ENCODE data around the gene CBFA2T2. TPM values are rescaled to one million over a fixed set of nuclear protein-coding genes. Genes with fewer than 3 reads are reported as not detected.

Gene CBFA2T2
- total RNA-seq, 2 experiments from 2014 or later = 27.7 to 28.4 TPM

- ATAC-seq (ENCODE audit: low read depth) (no peak), DNase-seq (no peak)
- peaks cover 2% of the 10 kb centered on the region for H3K36me3 Mint-ChIP-seq
- H3K27me3 Mint-ChIP-seq = no peaks in the 10 kb centered on the region
- H3K4me3 Mint-ChIP-seq = no peak overlapping the region
- H3K27ac Mint-ChIP-seq = no peak overlapping the region
- H3K4me1 Mint-ChIP-seq = peaks cover 1% of the 10 kb centered on the region
- no peaks in the 10 kb centered on the region for H3K9me3 Mint-ChIP-seq
- POLR2A ChIA-PET = no interaction called here
Measured at GRCh38 chr20:33655164-33655563, 165.3 kb downstream of the CBFA2T2 start.

- Mint-ChIP-seq H3K9me3 (no peaks in the 10 kb centered on the region), H3K4me1 (peaks cover 1% of the 10 kb centered on the region), H3K27me3 (no peaks in the 10 kb centered on the region), H3K27ac (no peak overlapping the region), H3K4me3 (no peak overlapping the region), H3K36me3 (peaks cover 2% of the 10 kb centered on the region)
- POLR2A ChIA-PET = interaction anchor here (1.4 kb wide), 1 partner anchor 10 kb away, joined by 3 read pairs; the partner anchor contains the start of gene ACTL10
- ATAC-seq (ENCODE audit: low read depth) (no peak), DNase-seq (peak; percentile 24)
Measured at GRCh38 chr20:33656010-33656782, 166.3 kb downstream of the CBFA2T2 start.

GRCh38 chr20:33656783-33657703 lies 167.1 kb downstream of the CBFA2T2 start:
- peak; percentile 27 for DNase-seq
- H3K27me3 Mint-ChIP-seq = no peaks in the 10 kb centered on the region

GRCh38 chr20:33657704-33658095 lies 167.8 kb downstream of the CBFA2T2 start:
- no peak overlapping the region for H3K27ac Mint-ChIP-seq
- peaks cover 5% of the 10 kb centered on the region for H3K4me1 Mint-ChIP-seq
- no peaks in the 10 kb centered on the region for H3K27me3 Mint-ChIP-seq
- POLR2A ChIA-PET = no interaction called here
- ATAC-seq (ENCODE audit: low read depth) = no peak
- H3K36me3 Mint-ChIP-seq = peaks cover 2% of the 10 kb centered on the region
- H3K4me3 Mint-ChIP-seq = no peak overlapping the region
- no peaks in the 10 kb centered on the region for H3K9me3 Mint-ChIP-seq
- no peak for DNase-seq

More at GRCh38 chr20:33656783-33657703, 167.1 kb downstream of the CBFA2T2 start:
- peaks cover 1% of the 10 kb centered on the region for H3K4me1 Mint-ChIP-seq
- H3K27ac Mint-ChIP-seq = no peak overlapping the region
- no peak overlapping the region for H3K4me3 Mint-ChIP-seq
- ATAC-seq (ENCODE audit: low read depth) = no peak
- no peaks in the 10 kb centered on the region for H3K9me3 Mint-ChIP-seq
- POLR2A ChIA-PET = interaction anchor here (1.4 kb wide), 1 partner anchor 9 kb away, joined by 3 read pairs; the partner anchor contains the start of gene ACTL10
- H3K36me3 Mint-ChIP-seq = peaks cover 2% of the 10 kb centered on the region

- DNase-seq (no peak), ATAC-seq (ENCODE audit: low read depth) (no peak)
- POLR2A ChIA-PET = no interaction called here
- Mint-ChIP-seq H3K4me1 (peaks cover 7% of the 10 kb centered on the region), H3K4me3 (no peak overlapping the region), H3K9me3 (no peaks in the 10 kb centered on the region), H3K27ac (no peak overlapping the region), H3K36me3 (peaks cover 2% of the 10 kb centered on the region), H3K27me3 (no peaks in the 10 kb centered on the region)
Measured at GRCh38 chr20:33658510-33658909, 168.6 kb downstream of the CBFA2T2 start.

- no peak for DNase-seq
- POLR2A ChIA-PET = no interaction called here
- H3K4me3 Mint-ChIP-seq = no peak overlapping the region
- H3K4me1 Mint-ChIP-seq = peaks cover 7% of the 10 kb centered on the region
- H3K27ac Mint-ChIP-seq = no peak overlapping the region
- no peak for ATAC-seq (ENCODE audit: low read depth)
- no peaks in the 10 kb centered on the region for H3K27me3 Mint-ChIP-seq
- H3K36me3 Mint-ChIP-seq = peaks cover 2% of the 10 kb centered on the region
- no peaks in the 10 kb centered on the region for H3K9me3 Mint-ChIP-seq
Measured at GRCh38 chr20:33658929-33659328, 169.0 kb downstream of the CBFA2T2 start.

- peaks cover 2% of the 10 kb centered on the region for H3K36me3 Mint-ChIP-seq
- no peak for DNase-seq
- no peak for ATAC-seq (ENCODE audit: low read depth)
- H3K4me1 Mint-ChIP-seq = peaks cover 9% of the 10 kb centered on the region
- H3K9me3 Mint-ChIP-seq = no peaks in the 10 kb centered on the region
- no peak overlapping the region for H3K27ac Mint-ChIP-seq
- POLR2A ChIA-PET = no interaction called here
- H3K4me3 Mint-ChIP-seq = no peak overlapping the region
- H3K27me3 Mint-ChIP-seq = no peaks in the 10 kb centered on the region
Measured at GRCh38 chr20:33659341-33660034, 169.6 kb downstream of the CBFA2T2 start.

- no peaks in the 10 kb centered on the region for H3K27me3 Mint-ChIP-seq
- H3K27ac Mint-ChIP-seq = no peak overlapping the region
- H3K36me3 Mint-ChIP-seq = peaks cover 2% of the 10 kb centered on the region
- no peaks in the 10 kb centered on the region for H3K9me3 Mint-ChIP-seq
- POLR2A ChIA-PET = interaction anchor here (1.3 kb wide), 1 partner anchor 170 kb away, joined by 5 read pairs; the partner anchor contains the start of gene CBFA2T2
- ATAC-seq (ENCODE audit: low read depth) (no peak), DNase-seq (peak; percentile 26)
- H3K4me1 Mint-ChIP-seq = peaks cover 15% of the 10 kb centered on the region
- no peak overlapping the region for H3K4me3 Mint-ChIP-seq
Measured at GRCh38 chr20:33660035-33660684, 170.3 kb downstream of the CBFA2T2 start.

GRCh38 chr20:33660685-33661058 lies 170.8 kb downstream of the CBFA2T2 start:
- H3K27me3 Mint-ChIP-seq = no peaks in the 10 kb centered on the region
- H3K27ac Mint-ChIP-seq = no peak overlapping the region
- no peak overlapping the region for H3K4me3 Mint-ChIP-seq
- POLR2A ChIA-PET = interaction anchor here (1.3 kb wide), 1 partner anchor 171 kb away, joined by 5 read pairs; the partner anchor contains the start of gene CBFA2T2
- ATAC-seq (ENCODE audit: low read depth) = no peak
- peaks cover 18% of the 10 kb centered on the region for H3K4me1 Mint-ChIP-seq
- no peaks in the 10 kb centered on the region for H3K9me3 Mint-ChIP-seq
- no peak for DNase-seq
- H3K36me3 Mint-ChIP-seq = peaks cover 2% of the 10 kb centered on the region

GRCh38 chr20:33662172-33662571 lies 172.3 kb downstream of the CBFA2T2 start, which contains the start of gene C20orf144:
C20orf144 (plus strand) TSS chr20:33662327; CDS start chr20:33662346, 19 bp downstream.
- Mint-ChIP-seq H3K27me3 (no peaks in the 10 kb centered on the region), H3K9me3 (no peaks in the 10 kb centered on the region), H3K36me3 (peaks cover 2% of the 10 kb centered on the region), H3K4me1 (peaks cover 26% of the 10 kb centered on the region), H3K4me3 (peak within 1 kb of the TSS; percentile 83), H3K27ac (peak within 1 kb of the TSS; percentile 79)
- POLR2A ChIA-PET = interaction anchor here (1.5 to 2.3 kb wide), 5 partner anchors 10 to 331 kb away, joined by 4 to 11 read pairs (median 7); partner anchors contain the start of genes CDK5RAP1 and ZNF341
- DNase-seq (no peak), ATAC-seq (ENCODE audit: low read depth) (no peak)

- no peaks in the 10 kb centered on the region for H3K27me3 Mint-ChIP-seq
- H3K36me3 Mint-ChIP-seq = peaks cover 2% of the 10 kb centered on the region
- peak overlapping the region; percentile 83 for H3K27ac Mint-ChIP-seq
- peak; percentile 64 for ATAC-seq (ENCODE audit: low read depth)
- POLR2A ChIA-PET = interaction anchor here (1.0 to 8.3 kb wide), 17 partner anchors 8 to 449 kb away, joined by 3 to 116 read pairs (median 7); partner anchors contain the start of genes CBFA2T2, CDK5RAP1, E2F1 and EIF2S2
- peaks cover 26% of the 10 kb centered on the region for H3K4me1 Mint-ChIP-seq
- H3K4me3 Mint-ChIP-seq = peak overlapping the region; percentile 83
- no peaks in the 10 kb centered on the region for H3K9me3 Mint-ChIP-seq
- DNase-seq = peak; percentile 93
Measured at GRCh38 chr20:33663161-33664084, 173.5 kb downstream of the CBFA2T2 start.
